GM19240 (cell line): ENCODE results near the gene NPTN.
"Not testable (repeated sequence)": the region's sequence is repeated elsewhere in the genome, so short reads cannot be mapped to it uniquely, and the experiment has no call there.

ENCODE experiments used
- DNase-seq: peaks from one replicate; pipeline ENCODE4 v3.0.0; 2011; ENCODE audit warnings: low spot score; ENCODE audit not compliant: insufficient read length

Gene NPTN

GRCh38 chr15:73601451-73602445 is 31.4 kb downstream of the NPTN start:
- no peak for DNase-seq

DNA sequence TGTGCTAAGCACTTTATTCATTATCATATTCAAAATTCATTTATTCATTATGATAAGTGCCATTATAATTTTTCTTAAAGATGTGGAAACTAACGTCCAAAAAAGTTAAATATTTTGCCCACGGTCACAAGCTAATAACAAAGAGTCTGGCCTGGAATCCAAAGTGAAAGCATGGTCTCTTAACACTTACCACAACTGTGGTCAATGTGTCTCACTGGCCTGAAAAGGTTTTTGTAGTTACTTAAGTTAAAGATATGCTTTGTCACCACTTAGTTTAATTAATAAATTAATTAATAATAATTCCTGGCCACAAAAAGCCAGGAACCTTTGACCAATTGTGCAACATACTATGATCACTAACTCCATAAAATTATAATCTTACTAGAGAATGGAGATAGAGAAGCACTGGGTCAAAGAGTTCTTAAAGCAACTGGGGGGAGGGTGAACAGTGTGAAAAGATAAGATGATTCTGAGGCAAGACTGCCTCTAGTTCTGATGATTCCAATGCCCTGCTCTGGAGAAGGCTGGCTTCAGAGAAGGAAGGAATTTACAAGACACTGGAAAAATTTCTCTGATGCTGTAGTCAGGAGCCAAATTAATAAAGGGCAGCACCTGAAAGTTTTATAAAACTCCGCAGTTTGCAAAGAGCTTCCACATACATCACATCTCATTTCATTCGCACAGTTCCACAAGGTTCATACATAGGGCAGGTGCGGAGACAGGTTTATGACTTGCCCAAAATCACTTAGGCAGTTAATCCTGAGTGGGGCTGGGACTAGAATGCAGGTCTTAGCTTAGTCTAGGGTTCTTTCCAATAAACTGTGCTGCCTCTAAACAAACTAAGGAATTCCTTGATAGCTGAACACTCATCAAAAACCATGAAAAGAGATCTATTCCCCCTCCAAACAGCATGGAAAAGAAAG is 32.5 kb downstream of the NPTN start:
- no peak for DNase-seq

GRCh38 chr15:73599934-73600333 is 33.3 kb downstream of the NPTN start:
- DNase-seq = no peak

GRCh38 chr15:73598530-73599160 is 34.5 kb downstream of the NPTN start:
- no peak for DNase-seq

DNA sequence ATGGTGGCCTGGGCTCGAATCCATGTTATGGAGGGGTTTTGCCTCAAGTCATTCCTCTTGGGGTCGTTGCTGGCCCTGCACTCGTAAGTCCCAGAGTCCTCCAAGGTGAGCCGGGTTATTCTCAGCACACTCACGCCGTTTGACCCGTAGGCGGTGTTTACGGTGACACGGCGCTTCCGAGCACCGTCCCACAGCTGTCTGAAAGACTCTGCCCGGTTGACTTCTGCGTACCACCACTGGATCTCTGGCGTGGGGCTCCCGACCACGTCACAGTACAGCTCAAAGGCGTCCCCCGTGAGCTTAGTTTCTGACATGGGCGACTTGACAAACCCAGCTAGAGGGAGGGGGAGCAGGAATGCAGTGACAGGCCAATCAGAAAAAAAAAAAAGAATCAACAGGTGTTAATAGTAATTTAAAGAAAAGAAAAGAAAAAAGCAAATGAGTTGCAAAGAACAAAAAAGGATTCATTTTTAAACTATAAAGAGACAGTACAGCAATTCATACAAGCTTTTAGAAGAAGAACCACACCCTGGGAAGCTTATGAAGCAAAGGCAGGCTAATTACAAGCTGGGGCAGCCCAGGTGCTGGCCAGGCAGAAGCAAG is 36.1 kb downstream of the NPTN start:
- no peak for DNase-seq

DNA sequence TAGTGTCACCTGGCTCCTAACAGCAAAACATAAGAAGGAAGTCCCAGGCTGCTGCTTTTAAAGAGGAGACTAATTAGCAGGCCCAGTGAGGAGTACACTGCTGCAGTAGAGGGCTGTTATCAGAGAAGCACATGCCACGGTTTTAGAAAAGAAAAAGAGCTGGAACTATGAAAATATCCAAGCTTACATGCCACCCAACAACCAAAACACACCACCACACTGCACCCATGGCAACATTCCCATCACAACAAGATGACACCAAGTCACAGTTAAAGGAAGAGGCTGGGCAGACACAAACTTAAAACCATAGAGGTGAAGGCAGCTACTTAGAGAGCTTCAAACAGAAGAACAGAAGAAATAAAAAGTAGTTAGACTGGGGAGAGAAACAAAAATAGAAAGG is 37.0 kb downstream of the NPTN start:
- DNase-seq = no peak

DNA sequence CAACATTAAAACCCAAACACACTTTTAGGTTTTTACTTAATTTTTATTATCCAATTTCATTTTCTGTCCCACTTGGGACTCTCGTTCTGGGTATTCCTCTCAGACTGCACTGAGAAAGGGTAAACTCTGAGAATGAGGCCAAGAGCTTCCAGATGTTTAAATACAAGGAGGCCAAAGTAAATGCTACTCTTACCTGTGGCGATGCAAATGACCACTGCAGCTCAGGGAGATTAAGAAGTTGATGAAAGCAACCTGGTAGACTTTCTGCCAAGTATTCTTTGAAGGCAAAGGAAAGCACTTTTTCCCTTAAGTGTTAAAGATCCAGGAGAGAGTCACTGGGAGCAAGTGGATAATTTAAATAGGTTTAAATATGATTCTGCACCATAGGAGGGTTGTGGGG is 39.1 kb downstream of the NPTN start:
- DNase-seq = no peak

DNA sequence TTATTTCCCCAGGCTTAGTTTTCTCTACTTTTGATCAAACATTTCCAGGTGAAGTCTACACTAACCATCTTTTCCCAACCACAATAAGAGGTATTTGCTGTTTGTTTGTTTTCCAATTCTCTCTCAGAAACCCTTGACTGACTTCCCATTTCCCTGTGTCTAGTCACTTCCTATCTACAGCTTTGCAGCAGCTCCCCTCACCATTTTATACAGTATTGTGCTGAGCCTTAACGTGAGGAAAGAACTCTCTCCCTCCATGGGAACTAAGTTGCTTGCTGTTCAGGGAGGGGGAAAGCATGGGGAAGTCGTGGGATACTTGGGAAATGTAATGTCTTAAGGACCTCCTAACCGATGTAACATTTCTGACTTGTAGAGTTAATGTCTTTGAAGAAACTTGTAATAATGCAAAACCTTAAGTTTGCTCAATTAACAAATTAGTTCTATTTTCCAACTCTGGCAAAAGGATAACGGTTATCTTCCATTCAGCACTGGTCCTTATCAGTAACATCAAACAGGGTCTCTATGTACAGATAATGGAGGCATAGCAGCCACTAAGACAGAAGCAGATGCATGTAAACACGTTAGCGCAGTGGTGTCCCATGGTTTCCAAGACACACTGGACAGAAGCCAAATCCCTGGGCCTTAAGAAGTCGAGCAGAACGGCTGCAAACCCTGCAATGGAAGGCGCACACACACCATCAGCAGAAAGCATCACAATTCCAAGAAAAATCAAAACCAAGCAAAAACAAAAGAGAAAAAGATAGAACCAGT is 39.7 kb downstream of the NPTN start:
- no peak for DNase-seq

GRCh38 chr15:73590263-73590662 is 42.9 kb downstream of the NPTN start:
- DNase-seq = no peak

DNA sequence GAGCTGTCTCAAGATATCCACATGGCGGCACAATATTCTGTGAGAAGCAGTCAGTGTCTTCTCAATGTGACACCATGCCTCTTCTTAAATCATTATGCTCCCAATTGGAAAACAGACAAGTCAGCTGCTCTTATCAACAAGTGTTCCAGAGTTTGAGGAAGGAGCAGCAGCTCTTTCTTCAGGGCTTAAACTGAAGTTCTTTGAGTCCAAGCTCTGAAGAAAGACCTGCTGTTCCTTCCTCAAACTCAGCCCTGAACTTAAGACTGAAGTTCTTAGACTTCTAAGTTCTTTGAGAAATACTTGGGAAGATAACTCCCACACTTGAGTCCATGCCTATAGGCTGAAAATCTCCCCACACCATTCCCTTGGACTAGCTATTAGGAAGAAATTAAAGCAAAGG is 43.4 kb downstream of the NPTN start:
- no peak for DNase-seq

GRCh38 chr15:73585871-73586654 is 47.1 kb downstream of the NPTN start:
- DNase-seq = no peak

GRCh38 chr15:73584699-73585420 is 48.3 kb downstream of the NPTN start:
- DNase-seq = no peak

- DNase-seq = no peak
Measured at GRCh38 chr15:73583544-73583943, 49.6 kb downstream of the NPTN start.

DNA sequence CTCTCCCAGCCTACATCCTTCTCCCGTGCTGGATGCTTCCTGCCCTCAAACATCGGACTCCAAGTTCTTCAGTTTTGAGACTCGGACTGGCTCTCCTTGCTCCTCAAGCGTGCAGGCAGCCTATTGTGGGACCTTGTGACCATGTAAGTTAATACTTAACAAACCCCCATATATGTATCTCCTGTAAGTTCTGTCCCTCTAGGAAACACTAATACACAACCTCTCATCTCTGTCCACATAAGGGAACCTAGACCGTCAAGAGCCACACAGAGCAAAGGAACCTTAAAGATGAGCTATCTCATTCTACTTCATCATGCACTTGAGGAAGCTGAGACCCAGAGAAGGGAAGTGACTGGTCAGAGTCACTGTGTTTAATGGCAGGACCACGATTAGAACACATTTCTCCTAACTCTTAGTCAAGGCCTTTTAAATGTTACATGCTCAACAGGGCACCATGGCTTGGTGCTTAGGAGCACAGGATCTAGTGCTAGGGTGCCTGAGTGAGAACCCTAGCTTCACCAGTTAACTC is 50.3 kb downstream of the NPTN start:
- no peak for DNase-seq

DNA sequence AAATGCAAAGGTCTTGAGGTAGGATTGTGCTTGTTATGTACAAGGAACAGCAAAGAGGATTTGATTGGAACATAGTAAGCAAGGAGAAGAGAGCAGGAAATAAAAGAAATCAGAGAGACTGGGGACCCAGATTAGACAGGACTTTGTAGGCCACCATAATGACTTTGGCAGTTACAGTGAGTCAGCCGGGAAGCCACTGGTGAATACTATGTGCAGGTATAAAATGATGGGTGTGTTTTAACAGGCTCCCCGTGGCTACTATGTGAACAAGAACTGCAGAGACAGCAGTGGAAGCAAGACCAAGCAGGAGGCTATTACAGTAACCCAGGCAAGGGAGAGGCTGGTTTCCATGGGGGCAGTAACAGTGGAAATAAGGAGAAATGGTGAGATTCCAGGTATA is 55.2 kb downstream of the NPTN start:
- no peak for DNase-seq

DNA sequence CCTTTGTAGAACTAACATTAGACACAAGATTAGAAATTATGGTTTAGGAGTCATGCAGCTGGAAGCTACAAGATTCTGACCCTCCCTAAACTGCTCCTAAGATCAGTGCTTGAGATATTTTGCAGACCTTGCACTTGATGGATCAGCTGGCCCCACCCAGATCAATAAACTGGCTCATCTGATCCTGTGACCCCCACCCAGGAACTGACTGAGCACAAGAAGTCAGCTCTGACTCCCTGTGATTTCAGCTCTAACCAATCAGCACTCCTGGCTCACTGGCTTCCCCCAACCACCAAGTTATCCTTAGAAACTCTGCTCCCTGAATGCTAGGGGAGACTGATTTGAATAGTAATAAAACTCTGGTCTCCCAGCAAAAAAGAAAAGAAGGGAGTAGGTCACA is 55.6 kb downstream of the NPTN start:
- DNase-seq = not testable (repeated sequence)

DNA sequence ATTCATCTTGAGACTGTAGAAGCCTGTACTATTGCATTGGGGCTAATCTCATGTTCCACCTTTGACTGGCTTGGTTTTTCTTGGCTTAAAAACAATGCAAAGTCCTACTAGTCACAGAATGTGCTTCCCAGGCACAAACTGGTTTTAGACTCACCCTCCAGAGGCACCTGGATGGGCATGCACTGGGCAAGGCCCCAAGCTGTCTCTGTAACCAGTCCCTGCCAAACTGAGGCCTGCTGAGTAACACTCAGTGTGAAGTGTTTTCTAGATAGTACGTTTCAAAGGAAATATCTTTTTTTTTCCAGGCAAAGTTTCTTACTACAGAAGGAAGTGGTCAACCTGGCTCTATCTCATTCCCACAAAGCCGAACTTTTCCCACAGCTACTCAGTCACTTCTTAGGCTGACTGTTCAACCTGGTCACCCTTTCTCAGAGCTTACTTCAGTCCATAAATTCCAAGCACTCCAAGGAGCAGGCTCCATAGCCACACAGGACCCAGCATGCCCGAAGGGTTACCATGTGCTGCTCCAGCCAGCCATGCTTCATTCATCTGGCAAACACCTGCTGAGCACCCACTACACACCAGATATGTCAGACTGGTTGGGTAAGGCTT is 57.4 kb downstream of the NPTN start:
- no peak for DNase-seq

DNA sequence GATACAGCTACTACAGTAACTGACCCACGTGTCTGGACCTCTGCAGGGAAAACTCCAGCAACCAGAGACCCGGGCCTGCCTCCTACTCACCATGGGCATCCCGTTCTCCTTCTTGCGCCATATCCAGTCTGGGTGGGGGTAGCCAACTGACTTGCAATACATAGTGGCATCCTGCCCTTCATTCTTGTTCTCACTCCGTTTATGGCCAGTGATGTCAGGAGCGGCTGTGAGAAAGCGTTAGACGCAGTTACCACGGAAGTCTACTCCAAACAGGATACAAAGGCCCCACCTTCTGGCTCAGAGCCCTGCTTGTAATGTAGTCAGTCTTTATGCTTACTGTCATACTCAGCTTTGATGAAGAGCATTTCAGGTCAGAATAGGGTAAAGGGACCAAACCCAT is 59.6 kb downstream of the NPTN start:
- no peak for DNase-seq
